Right lobe of liver (tissue), 4 donors: ENCODE data around the gene PLCB4.

Source experiments
- POLR2A ChIP-seq: fragments of 450-650 bp; IDR thresholded peaks from one replicate; pipeline ENCODE4 v1.6.1; 2017; ENCODE audit warnings: antibody characterized with exemption, mild to moderate bottlenecking
- TF ChIP-seq, protein P1 (sequence below), 4 donors: fragments of 200-600 bp in 3 of 4; fragments of 450-650 bp in 1 of 4; IDR thresholded peaks; one replicate each; pipeline versions ENCODE4 v1.5.1 to v1.8.0; 2016 to 2022; ENCODE audit warnings: antibody characterized with exemption in 4 of 4, mild to moderate bottlenecking in 2 of 4
- donor health status: DM: no; HTN: no; CAD: no.
- donor health status: DM: no; HTN: no; CAD: no.
- donor health status: DM: no; HTN: yes; CAD: no.

DNA sequence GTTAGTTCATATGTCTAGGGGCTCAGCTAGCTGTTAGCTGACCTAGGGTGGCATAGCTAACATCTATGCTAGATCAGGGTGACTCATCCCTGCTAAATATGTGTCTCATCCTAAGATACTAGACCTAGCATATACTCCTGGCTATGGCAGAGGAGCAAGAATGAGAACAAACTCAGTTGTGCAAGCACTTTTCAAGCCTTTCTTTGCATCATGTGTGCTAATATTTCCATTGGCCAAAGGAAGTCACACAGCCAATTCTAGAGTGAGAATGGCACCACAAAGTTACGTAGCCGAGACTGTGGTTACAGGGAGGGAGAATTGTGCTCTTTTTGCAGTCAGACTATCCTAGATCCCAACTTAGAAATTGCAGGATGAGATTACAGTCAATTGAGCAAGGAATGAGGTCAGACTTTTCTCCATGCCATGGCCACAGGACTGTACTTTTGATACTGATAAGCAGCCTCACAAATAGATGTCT is 78.7 kb downstream of the PLCB4 start:
- TF ChIP-seq, protein P1, sequence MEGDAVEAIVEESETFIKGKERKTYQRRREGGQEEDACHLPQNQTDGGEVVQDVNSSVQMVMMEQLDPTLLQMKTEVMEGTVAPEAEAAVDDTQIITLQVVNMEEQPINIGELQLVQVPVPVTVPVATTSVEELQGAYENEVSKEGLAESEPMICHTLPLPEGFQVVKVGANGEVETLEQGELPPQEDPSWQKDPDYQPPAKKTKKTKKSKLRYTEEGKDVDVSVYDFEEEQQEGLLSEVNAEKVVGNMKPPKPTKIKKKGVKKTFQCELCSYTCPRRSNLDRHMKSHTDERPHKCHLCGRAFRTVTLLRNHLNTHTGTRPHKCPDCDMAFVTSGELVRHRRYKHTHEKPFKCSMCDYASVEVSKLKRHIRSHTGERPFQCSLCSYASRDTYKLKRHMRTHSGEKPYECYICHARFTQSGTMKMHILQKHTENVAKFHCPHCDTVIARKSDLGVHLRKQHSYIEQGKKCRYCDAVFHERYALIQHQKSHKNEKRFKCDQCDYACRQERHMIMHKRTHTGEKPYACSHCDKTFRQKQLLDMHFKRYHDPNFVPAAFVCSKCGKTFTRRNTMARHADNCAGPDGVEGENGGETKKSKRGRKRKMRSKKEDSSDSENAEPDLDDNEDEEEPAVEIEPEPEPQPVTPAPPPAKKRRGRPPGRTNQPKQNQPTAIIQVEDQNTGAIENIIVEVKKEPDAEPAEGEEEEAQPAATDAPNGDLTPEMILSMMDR (IDR thresholded peaks at IDR 0.05), result no peak
- no peak for TF ChIP-seq POLR2A
